ENCODE measurements around the gene TIMMDC1.
"Not testable (repeated sequence)": the region's sequence is repeated elsewhere in the genome, so short reads cannot be mapped to it uniquely, and the experiment has no call there.

TIMMDC1 gene

GRCh38 chr3:119510690-119511089, 12.3 kb downstream of the TIMMDC1 start:
- DNase-seq (ENCODE audit: low read depth), result no peak

GRCh38 chr3:119514637-119515036, 16.3 kb downstream of the TIMMDC1 start:
- no peak for DNase-seq (ENCODE audit: low read depth)

DNA sequence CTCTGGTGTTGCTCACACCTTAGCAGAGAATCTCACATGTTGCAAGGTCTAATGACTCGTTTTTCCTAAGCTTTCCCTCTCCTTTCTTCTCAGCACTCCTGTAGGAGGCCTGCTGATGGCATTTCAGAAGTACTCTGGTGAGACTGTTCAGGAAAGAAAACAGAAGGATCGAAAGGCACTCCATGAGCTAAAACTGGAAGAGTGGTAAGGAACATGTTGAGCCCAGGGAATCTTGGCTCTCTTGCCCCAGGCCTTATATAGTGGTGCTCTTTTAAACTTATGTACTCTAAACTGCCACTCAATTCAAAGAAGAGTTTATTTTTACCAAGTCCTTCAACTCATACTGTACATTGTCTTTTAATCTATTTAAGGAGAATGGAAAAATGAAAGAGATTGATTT, 18.8 kb downstream of the TIMMDC1 start:
- DNase-seq (ENCODE audit: low read depth), result no peak

GRCh38 chr3:119518026-119518425, 19.7 kb downstream of the TIMMDC1 start:
- no peak for DNase-seq (ENCODE audit: low read depth)

- no peak for DNase-seq (ENCODE audit: low read depth)
These were observed 26.8 kb downstream of the TIMMDC1 start for GRCh38 chr3:119524931-119525662.

DNA sequence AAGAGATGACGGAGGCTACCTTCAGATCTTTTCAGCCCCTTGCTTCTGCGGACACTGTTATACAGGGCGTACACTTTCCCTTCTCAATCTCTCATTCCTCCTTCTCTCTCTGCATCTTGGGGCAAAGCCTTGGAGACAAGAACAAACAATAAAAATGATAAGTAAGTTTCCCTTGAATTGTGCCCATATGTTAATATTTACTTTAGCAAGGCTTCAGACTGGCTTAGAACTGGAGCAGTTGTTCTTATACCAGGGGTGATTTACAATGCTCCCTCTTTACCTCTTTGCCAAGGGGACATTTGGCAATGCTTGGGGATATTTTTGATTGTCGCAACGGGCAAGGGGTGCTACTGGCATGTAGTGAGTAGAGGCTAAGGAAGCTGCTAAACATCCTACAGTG, 29.4 kb downstream of the TIMMDC1 start:
- DNase-seq (ENCODE audit: low read depth), result no peak

DNA sequence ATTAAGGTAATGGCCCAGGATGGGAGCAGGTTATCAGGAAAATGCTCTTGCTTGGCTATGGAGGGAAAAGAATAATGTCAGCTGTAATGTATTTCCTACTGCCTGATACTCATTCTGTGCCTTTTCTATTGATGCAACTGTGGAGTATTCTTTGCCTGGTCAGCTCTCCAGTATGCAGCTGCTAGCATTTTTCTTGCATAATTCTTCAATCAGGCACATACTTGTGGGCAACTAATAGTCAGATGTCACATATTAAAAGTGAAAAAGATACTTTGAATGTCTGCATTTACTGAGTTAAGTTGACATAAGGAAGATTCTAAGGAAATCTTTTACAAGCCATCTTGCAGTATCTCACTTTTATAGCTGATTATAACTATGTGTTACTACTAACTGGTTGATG, 31.5 kb downstream of the TIMMDC1 start:
- DNase-seq (ENCODE audit: low read depth), result no peak

- DNase-seq (ENCODE audit: low read depth), result no peak
These were observed 32.1 kb downstream of the TIMMDC1 start for GRCh38 chr3:119530456-119530855.

DNA sequence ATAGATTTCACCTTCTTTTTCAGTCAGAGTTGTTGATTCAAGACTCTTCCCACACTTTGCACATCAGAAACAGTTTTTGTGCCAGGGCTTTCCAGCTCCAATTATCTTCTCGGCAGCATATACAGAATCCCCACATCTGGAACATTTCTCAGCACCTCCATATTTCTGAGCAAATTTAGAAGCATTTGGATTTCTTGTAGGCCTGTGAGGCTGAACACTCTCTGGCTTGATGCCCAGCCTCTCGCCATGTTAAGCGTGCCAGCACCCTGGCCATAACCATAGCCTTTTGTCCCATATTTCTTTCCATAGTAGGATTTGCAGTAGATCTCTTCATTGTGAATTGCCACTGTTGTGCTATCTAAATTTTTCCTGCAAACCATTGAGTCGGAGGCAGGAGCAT, 32.8 kb downstream of the TIMMDC1 start:
- DNase-seq (ENCODE audit: low read depth), result no peak

GRCh38 chr3:119534296-119534695, 35.9 kb downstream of the TIMMDC1 start:
- DNase-seq (ENCODE audit: low read depth), result no peak

GRCh38 chr3:119536757-119537156, 38.4 kb downstream of the TIMMDC1 start:
- DNase-seq (ENCODE audit: low read depth), result no peak

GRCh38 chr3:119538772-119539171, 40.4 kb downstream of the TIMMDC1 start:
- DNase-seq (ENCODE audit: low read depth), result no peak

DNA sequence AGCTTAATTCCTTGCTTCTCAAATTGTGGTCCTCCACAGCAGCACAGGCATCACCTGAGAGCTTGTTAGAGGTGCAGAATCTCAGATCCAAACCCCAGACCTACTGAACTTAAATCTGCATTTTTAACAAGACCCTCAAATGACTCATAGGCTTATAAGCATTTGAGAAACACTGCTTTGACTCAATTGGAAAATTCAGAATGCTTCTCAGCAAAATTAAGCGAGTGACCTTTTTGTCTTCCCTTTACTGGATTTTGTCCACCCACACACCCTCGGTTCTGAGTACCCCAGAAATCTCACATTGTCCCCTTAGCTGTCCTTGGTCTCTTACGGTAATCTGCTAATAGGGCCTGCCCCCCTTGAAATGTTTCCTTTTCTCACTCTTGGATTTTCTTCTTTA, 43.2 kb downstream of the TIMMDC1 start:
- DNase-seq (ENCODE audit: low read depth), result no peak

DNA sequence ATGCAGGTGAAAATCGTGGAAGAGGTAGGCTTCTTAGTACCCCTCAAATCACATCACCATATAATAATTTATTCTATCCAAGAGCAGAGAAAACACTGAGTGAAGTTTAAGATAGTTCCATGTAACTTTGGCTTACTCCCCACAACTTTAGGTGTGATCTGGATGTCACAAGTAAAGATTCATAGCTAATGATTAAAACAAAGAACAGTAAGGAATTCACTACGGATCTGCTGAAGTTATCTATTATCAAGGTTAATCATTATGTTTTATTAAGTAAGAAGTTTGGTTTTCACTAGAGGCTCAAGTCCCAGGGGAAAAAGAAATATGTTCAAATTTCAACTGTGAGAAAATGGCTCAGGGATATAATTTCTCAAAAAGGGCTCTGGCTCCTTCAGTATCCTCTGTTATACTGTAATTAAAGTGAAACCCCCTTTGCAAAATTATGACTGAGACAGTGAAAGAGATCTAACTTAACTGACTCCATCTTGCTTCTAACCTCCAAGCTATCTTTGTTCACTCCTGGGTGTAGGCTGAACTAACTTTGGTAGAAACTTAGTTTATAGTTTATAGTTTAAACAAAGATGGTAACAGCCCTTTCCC, 43.9 kb downstream of the TIMMDC1 start:
- no peak for DNase-seq (ENCODE audit: low read depth)

GRCh38 chr3:119543147-119543546, 44.8 kb downstream of the TIMMDC1 start:
- no peak for DNase-seq (ENCODE audit: low read depth)

- DNase-seq (ENCODE audit: low read depth), result no peak
These were observed 48.9 kb downstream of the TIMMDC1 start for GRCh38 chr3:119547227-119547626.

DNA sequence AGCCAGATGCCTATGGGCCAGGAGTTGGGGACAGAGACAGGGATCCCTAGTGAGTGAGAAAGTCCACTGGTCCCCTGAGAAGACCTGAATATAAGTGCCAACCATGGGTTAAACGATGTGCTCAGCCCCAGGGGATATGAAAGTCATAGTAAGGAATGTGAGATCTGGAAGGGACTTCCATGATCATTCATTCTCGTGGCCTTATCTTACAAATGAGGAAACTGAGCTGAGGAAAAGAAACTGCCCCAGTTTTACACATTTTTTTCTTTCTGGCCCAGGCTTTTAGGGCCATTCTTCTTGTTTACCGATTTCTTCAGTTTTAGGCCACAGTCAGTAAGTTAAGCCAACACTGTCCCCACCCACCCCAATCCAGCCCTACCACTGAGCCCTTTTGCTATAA, 50.0 kb downstream of the TIMMDC1 start:
- no peak for DNase-seq (ENCODE audit: low read depth)

DNA sequence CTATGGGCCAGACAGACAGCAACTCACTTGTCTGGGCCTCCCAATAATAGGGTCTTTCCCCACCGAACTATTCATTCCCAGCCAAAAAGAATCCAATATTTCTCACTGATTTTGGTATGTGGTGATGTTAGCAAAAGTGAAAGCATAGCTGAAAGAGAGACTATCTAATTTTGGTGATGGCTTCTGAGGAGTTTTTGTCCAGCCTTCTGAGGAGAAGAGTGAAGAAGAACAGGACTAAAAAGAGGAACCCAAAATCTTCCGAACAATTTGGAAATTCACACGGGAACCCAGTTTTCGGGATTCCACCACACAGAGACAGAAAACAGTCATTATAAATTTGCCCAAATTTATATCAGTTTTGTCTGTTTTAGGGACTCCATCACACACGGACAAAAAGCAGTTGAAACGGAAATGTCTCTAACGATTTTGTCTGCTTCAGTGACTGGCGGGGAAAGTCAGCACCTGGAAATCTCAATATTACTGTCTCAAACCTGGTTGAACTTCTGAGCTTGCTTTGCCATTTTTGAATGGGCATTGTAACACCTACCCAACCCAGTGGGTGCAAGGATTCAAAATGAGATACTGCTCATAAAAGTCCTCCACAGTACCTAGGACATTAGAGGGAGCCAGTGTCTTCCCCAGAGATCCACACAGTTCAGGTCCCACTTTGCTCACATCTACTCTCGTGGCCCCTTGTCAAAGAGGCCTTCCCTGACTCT, 52.0 kb downstream of the TIMMDC1 start:
- DNase-seq (ENCODE audit: low read depth), result no peak

GRCh38 chr3:119551598-119551997, 53.3 kb downstream of the TIMMDC1 start:
- DNase-seq (ENCODE audit: low read depth), result no peak

- DNase-seq (ENCODE audit: low read depth), result not testable (repeated sequence)
These were observed 54.6 kb downstream of the TIMMDC1 start for GRCh38 chr3:119552928-119553327.

GRCh38 chr3:119553823-119554415, 55.6 kb downstream of the TIMMDC1 start:
- DNase-seq (ENCODE audit: low read depth), result no peak

GRCh38 chr3:119555309-119555735, 57.0 kb downstream of the TIMMDC1 start:
- DNase-seq (ENCODE audit: low read depth), result no peak

- no peak for DNase-seq (ENCODE audit: low read depth)
These were observed 57.6 kb downstream of the TIMMDC1 start for GRCh38 chr3:119555929-119556328.
